DMS 273 (cell line): ENCODE data around the gene TXNDC2.
"Not testable (repeated sequence)": the region's sequence is repeated elsewhere in the genome, so short reads cannot be mapped to it uniquely, and the experiment has no call there.

Experiments
- DNase-seq: peaks from one replicate; lab custom pipeline; 2025; ENCODE audit not compliant: unreplicated experiment; lab: John Stamatoyannopoulos, UW

Gene TXNDC2

DNA sequence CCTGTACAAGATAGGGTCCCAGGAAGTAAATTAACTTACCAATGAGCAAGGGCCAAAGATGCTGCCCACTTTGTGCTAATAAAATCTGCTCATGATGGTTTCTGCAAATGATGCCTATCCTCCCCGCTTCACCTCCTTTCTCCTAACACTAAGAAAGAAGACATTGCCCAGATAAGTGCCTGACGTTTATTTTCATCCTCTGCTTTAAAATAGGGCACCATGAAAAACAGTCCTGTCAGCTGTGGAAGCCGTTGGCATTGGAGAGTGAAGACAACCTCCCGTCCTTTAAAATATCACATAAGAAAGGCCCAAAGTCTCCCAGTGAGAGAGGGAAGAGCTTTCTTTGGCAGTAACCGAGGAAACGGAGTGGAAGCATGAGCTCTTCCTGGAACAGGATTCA, 1.7 kb upstream of the TXNDC2 start:
- DNase-seq: no peak

- no peak for DNase-seq
Measured at GRCh38 chr18:9884532-9885140, 1.1 kb upstream of the TXNDC2 start.

- DNase-seq: no peak
Measured at GRCh38 chr18:9886005-9886348, 204 bp downstream of the TXNDC2 start.

GRCh38 chr18:9887992-9888391, 2.2 kb downstream of the TXNDC2 start:
- DNase-seq: no peak

GRCh38 chr18:9890196-9890595, 4.4 kb downstream of the TXNDC2 start:
- DNase-seq: no peak

- DNase-seq: no peak
Measured at GRCh38 chr18:9890957-9891356, 5.2 kb downstream of the TXNDC2 start.

- DNase-seq: not testable (repeated sequence)
Measured at GRCh38 chr18:9891515-9891914, 5.7 kb downstream of the TXNDC2 start.

DNA sequence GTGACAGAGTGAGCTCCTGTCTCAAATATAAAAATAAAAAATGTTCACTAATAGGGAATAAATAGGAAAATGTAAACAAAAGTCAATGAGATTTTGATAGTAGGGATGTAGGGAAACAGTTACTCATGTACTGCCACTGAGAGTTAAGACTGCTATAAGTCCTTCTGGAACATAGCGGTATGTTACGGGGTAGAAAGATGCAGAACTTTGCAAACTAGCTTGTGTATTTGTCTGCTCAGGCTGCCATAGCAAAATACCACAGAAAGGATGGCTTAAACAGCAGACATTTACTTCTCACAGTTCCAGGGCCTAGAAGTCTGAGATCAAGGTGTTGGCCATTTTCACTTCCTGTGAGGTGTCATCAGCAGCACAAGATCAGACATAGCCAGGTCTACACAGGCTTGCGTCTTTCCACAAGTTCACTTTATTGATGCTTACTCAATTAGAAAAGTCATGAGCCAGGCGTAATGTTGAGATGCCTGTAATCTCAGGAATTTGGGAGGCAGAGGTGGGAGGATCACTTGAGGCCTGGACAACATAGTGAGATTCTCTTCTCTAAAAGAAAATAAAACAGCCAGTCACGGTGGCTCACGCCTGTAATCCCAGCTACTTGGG, 8.8 kb downstream of the TXNDC2 start:
- DNase-seq: no peak

GRCh38 chr18:9897129-9897528, 11.4 kb downstream of the TXNDC2 start:
- no peak for DNase-seq

- DNase-seq: not testable (repeated sequence)
Measured at GRCh38 chr18:9897787-9898291, 12.1 kb downstream of the TXNDC2 start.

GRCh38 chr18:9898792-9899549, 13.2 kb downstream of the TXNDC2 start:
- DNase-seq: no peak

GRCh38 chr18:9899550-9899930, 13.8 kb downstream of the TXNDC2 start:
- DNase-seq: not testable (repeated sequence)

- DNase-seq: no peak
Measured at GRCh38 chr18:9900699-9901098, 14.9 kb downstream of the TXNDC2 start.

DNA sequence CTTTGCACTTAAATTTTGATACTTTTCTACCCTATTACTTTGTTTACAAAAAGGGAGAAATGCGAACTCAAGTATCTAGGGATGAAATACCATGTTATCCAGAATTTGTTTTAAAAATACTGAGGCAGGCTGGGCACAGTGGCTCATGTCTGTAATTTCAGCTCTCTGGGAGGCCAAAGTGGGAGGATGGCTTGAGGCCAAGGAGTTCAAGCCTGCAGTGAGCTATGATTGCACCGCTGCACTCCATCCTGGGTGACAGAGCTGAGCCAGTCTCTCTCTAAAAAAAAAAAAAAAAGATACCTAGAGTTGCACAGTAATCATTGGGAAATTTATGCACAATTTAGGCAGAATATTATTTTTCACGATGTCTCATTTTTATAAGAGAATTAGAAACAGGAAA, 15.6 kb downstream of the TXNDC2 start:
- peak; percentile 43 for DNase-seq

GRCh38 chr18:9902264-9902663, 16.5 kb downstream of the TXNDC2 start:
- not testable (repeated sequence) for DNase-seq

- DNase-seq: peak; percentile 76
Measured at GRCh38 chr18:9902832-9903231, 17.1 kb downstream of the TXNDC2 start.

DNA sequence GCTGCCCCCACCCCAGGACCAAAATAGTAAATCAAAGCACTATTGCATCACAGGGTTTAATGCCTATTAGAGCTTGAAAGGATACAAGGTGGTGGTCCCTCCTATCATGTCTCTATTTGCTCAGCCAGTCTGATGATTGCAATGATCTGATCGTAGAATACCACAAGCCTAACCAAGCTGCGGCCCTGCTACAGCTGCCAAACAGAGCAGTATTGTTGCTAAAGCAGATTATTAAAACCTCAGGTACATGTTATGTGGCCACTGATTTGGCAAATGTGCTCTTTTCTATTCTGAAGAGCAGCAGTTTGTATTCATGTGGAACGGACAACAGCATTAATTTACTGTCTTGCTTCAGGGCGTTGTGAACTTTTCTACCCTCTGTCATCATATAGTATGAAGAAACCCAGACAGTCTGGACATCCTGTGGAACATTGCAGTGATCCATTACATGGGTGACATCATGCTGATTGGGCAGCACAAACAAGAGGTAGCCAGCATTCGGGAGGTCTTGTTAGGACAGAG, 19.7 kb downstream of the TXNDC2 start:
- DNase-seq: no peak

DNA sequence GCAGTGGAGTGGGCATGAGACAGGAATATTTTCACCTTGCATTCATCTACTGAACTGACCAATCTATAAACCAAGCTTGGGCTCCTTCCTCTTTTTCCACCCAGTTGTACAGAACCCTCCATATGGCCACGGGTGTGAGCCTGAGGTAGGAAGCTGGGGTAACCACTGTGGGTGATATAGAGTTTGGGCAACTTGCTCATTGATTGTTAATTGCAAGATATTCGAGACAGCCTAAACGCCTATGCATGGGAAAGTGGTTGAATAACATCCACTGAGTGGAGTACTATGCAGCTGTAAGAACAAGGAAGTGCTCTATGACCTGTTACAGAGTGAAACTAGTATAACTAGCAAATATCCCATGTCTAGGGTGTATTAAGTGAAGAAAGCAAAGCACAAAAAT, 20.7 kb downstream of the TXNDC2 start:
- DNase-seq: no peak

GRCh38 chr18:9907867-9908266, 22.1 kb downstream of the TXNDC2 start:
- DNase-seq: no peak

- DNase-seq: no peak
Measured at GRCh38 chr18:9910071-9910470, 24.3 kb downstream of the TXNDC2 start.

DNA sequence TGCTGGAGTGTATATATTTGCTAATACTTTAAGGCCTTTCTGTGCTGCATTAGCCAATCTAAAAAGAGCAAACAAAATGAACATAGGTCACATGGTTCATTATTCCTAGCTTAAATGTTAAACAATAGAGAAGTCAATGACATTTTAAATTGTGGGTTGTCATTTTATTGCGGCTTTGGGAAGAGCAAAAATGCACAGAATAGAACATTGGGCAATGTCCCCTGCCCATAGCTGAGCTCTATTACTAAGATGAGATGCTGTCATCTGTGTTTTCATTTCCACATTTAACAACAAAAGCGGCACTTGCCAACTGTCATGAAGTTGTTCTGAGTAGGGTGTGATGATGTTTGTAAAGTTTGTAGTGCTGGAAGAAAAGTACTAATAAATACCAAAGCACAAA, 24.9 kb downstream of the TXNDC2 start:
- DNase-seq: no peak

- DNase-seq: no peak
Measured at GRCh38 chr18:9911226-9911625, 25.5 kb downstream of the TXNDC2 start.
